Keratinocyte (primary cell): ENCODE measurements around the gene FANCG. TPM values are rescaled to one million over a fixed set of nuclear protein-coding genes. Genes with fewer than 3 reads are reported as not detected.

Experiments
- DNase-seq: peaks from one replicate; pipeline ENCODE4 v3.0.0-alpha.2; 2011; ENCODE audit warnings: low read depth, missing footprints, low spot score
- FAIRE-seq: peaks from 2 replicates; lab custom pipeline; 2011; peaks lifted over from hg19 to GRCh38; lab: Jason Lieb, UNC
- H2AFZ ChIP-seq: 2 replicates; pipeline ENCODE4 v1.6.0; 2012; ENCODE audit warnings: low read length, control low read depth, inconsistent platforms; ENCODE audit not compliant: control insufficient read depth
- H3K27ac ChIP-seq: 2 replicates; pipeline ENCODE4 v1.5.1; 2011; ENCODE audit warnings: low read length; ENCODE audit not compliant: control insufficient read depth, insufficient read depth
- H3K27me3 ChIP-seq: 3 replicates; pipeline ENCODE4 v1.6.0; 2011; ENCODE audit warnings: low read length; ENCODE audit not compliant: control insufficient read depth, insufficient read depth; ENCODE audit errors: extremely low read depth
- H3K36me3 ChIP-seq, 2 experiments: 2 replicates in 1 of 2; 3 replicates in 1 of 2; pipeline ENCODE4 v1.5.1; 2011; ENCODE audit warnings: low read length in 2 of 2, mild to moderate bottlenecking in 1 of 2; ENCODE audit not compliant: control insufficient read depth in 2 of 2, insufficient read depth in 2 of 2; ENCODE audit errors: extremely low read depth in 1 of 2
- H3K4me1 ChIP-seq: 3 replicates; pipeline ENCODE4 v1.5.1; 2011; ENCODE audit warnings: low read length; ENCODE audit not compliant: control insufficient read depth, insufficient read depth; ENCODE audit errors: extremely low read depth
- H3K4me2 ChIP-seq: 3 replicates; pipeline ENCODE4 v1.6.0; 2011; ENCODE audit warnings: low read depth, low read length; ENCODE audit not compliant: control insufficient read depth, insufficient read depth; ENCODE audit errors: extremely low read depth
- H3K4me3 ChIP-seq, 3 experiments: fragments of 200-600 bp in 1 of 3; sonication (generic) in 1 of 3; 2 replicates in 2 of 3; 3 replicates in 1 of 3; pipeline ENCODE4 v1.5.1; 2011 to 2016; ENCODE audit warnings: low read length in 3 of 3, mild to moderate bottlenecking in 3 of 3, control low read depth in 2 of 3, inconsistent platforms in 1 of 3, low read depth in 1 of 3, mixed read lengths in 1 of 3, mixed run types in 1 of 3, moderate library complexity in 1 of 3; ENCODE audit not compliant: control insufficient read depth in 2 of 3, insufficient read depth in 2 of 3; ENCODE audit errors: extremely low read depth in 1 of 3
- H3K79me2 ChIP-seq: 2 replicates; pipeline ENCODE4 v1.6.0; 2012; ENCODE audit warnings: low read length; ENCODE audit not compliant: control insufficient read depth, insufficient read depth
- H3K9ac ChIP-seq: 3 replicates; pipeline ENCODE4 v1.6.0; 2011; ENCODE audit warnings: low read length; ENCODE audit not compliant: control insufficient read depth, insufficient read depth; ENCODE audit errors: extremely low read depth
- H3K9me1 ChIP-seq: 3 replicates; pipeline ENCODE4 v1.6.0; 2011; ENCODE audit warnings: low read length; ENCODE audit not compliant: control insufficient read depth, insufficient read depth; ENCODE audit errors: extremely low read depth
- H3K9me3 ChIP-seq: 2 replicates; pipeline ENCODE4 v1.5.1; 2012; ENCODE audit warnings: low read depth, low read length; ENCODE audit not compliant: control insufficient read depth
- H4K20me1 ChIP-seq: 3 replicates; pipeline ENCODE4 v1.6.0; 2011; ENCODE audit warnings: low read length; ENCODE audit not compliant: control insufficient read depth, insufficient read depth; ENCODE audit errors: extremely low read depth
- EZH2 ChIP-seq: IDR thresholded peaks from one replicate; pipeline ENCODE4 v1.6.1; 2012; ENCODE audit warnings: inconsistent platforms, mild to moderate bottlenecking, low read length, moderate library complexity
- dilution Hi-C: fragments of 300-500 bp; cut with MboI; formaldehyde crosslinking; loops from one replicate; pipeline ENCODE4 v1.7.0; 2020; ENCODE audit warnings: low sequenced_read_pairs; ENCODE audit not compliant: extremely low pct_ligation_motif_present
- polyA plus RNA-seq, 5 experiments: library from polyadenylated mRNA; depleted of rRNA in 3 of 5; stranded (reverse) in 3 of 5; stranded (forward) in 1 of 5; unstranded in 1 of 5; fragments of >200 nt; gene quantifications; 1 replicate in 1 of 5; 2 replicates in 3 of 5; 3 replicates in 1 of 5; pipeline versions ENCODE4 v1.2.1 to v1.2.3, GENCODE V29; 2011 to 2012; ENCODE audit warnings: missing spikeins in 2 of 5, low read depth in 1 of 5, low replicate concordance in 1 of 5
- TF ChIP-seq, protein P1 (sequence below), 3 experiments: IDR thresholded peaks in 1 of 3; conservative IDR thresholded peaks in 1 of 3; optimal IDR thresholded peaks in 1 of 3; 2 replicates in 2 of 3; 3 replicates in 1 of 3; pipeline versions ENCODE3 to v1.5.1; 2011; ENCODE audit warnings: low read length in 3 of 3, mild to moderate bottlenecking in 3 of 3, moderate library complexity in 2 of 3, control low read depth in 1 of 3, inconsistent platforms in 1 of 3; ENCODE audit not compliant: insufficient read depth in 2 of 3; ENCODE audit errors: extremely low read depth in 1 of 3

Gene FANCG
- polyA plus RNA-seq, 1 donor (not counting 4 experiments of a cell fraction or from before 2014, with no cell fraction given), result 14.6 TPM

DNA sequence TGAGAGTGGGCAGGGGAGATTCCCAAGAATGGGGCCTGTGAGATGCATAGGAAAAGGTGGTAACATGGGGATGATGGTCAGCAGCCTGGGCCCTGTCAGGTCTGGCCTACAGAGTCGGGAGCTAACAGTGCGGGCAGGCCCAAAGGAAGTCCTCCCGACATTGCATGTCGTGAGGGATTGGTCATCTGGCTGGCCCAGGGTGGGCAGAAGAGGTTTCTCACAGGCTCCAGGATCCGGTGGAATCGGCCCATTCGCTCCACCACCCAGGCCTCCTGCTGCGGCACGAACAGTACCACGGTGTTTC is 22.7 kb upstream of the FANCG start:
- Histone ChIP-seq H3K9me3 (no peaks in the 10 kb centered on the region), H3K4me2 (peak overlapping the region; percentile 100), H3K4me1 (peaks cover 17% of the 10 kb centered on the region), H2AFZ (peak overlapping the region; percentile 72), H3K27ac (peak overlapping the region; percentile 92), H3K4me3 (peak overlapping the region; percentile 68 to 88 (median 77)), H3K27me3 (no peaks in the 10 kb centered on the region), H3K9ac (peak overlapping the region; percentile 94), H3K9me1 (no peaks in the 10 kb centered on the region), H3K79me2 (peaks cover 21% of the 10 kb centered on the region), H3K36me3 (peaks cover 43 to 44% of the 10 kb centered on the region in 2 experiments), H4K20me1 (no peaks in the 10 kb centered on the region)
- no peak for FAIRE-seq
- dilution Hi-C loops, result no loop called here
- DNase-seq, result no peak
- TF ChIP-seq EZH2, result no peak

DNA sequence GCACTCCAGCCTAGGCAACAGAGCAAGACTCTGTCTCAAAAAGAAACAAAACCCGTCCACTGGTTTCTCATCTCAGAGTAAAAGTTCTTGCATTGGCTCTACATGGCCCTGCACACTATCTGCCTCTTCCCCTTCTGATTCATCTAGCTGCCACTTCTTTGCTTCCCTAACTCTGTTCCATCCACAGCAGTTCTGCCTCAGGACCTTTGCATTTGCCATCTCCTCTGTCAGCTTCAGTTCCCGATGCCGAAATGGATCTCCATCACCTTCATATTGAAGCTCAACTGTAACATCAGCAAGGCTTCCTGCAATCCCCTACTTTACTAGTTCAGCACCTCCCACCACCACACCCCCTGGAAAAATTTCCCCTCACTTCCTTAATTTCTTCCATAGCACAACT is 17.8 kb upstream of the FANCG start:
- DNase-seq, result no peak
- dilution Hi-C loops, result no loop called here
- no peak for TF ChIP-seq EZH2
- TF ChIP-seq, protein P1, sequence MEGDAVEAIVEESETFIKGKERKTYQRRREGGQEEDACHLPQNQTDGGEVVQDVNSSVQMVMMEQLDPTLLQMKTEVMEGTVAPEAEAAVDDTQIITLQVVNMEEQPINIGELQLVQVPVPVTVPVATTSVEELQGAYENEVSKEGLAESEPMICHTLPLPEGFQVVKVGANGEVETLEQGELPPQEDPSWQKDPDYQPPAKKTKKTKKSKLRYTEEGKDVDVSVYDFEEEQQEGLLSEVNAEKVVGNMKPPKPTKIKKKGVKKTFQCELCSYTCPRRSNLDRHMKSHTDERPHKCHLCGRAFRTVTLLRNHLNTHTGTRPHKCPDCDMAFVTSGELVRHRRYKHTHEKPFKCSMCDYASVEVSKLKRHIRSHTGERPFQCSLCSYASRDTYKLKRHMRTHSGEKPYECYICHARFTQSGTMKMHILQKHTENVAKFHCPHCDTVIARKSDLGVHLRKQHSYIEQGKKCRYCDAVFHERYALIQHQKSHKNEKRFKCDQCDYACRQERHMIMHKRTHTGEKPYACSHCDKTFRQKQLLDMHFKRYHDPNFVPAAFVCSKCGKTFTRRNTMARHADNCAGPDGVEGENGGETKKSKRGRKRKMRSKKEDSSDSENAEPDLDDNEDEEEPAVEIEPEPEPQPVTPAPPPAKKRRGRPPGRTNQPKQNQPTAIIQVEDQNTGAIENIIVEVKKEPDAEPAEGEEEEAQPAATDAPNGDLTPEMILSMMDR (optimal IDR thresholded peaks at IDR 0.05 in 1 of 3, IDR thresholded peaks at IDR 0.05 in 1 of 3, conservative IDR thresholded peaks at IDR 0.05 in 1 of 3; ENCODE audit: extremely low read depth in 1 of 3, insufficient read depth in 2 of 3, low read length in 3 of 3), result no peak
- Histone ChIP-seq H4K20me1 (no peaks in the 10 kb centered on the region), H3K27ac (no peak overlapping the region), H3K4me3 (no peak overlapping the region), H3K4me2 (no peak overlapping the region), H3K4me1 (peaks cover 20% of the 10 kb centered on the region), H3K36me3 (peaks cover 25 to 37% of the 10 kb centered on the region in 2 experiments), H3K9ac (no peak overlapping the region), H3K79me2 (peaks cover 17% of the 10 kb centered on the region), H2AFZ (no peak overlapping the region), H3K9me1 (peaks cover 4% of the 10 kb centered on the region), H3K27me3 (no peaks in the 10 kb centered on the region), H3K9me3 (no peaks in the 10 kb centered on the region)
- FAIRE-seq, result no peak
